OCI-LY1 (cell line): ENCODE results near the gene MPPED1.

Experiments used
- H2AFZ ChIP-seq: fragments of 200-600 bp; sonication (generic), shearing (Covaris generic); 2 replicates; pipeline ENCODE4 v1.6.0; 2014; ENCODE audit warnings: antibody characterized with exemption, mild to moderate bottlenecking, low read length
- H3F3A ChIP-seq: fragments of 200-600 bp; sonication (generic), shearing (Covaris generic); 2 replicates; pipeline ENCODE4 v1.6.0; 2014; ENCODE audit warnings: mild to moderate bottlenecking, antibody characterized with exemption, low read length, moderate library complexity; ENCODE audit not compliant: insufficient read depth
- H3K27ac ChIP-seq: fragments of 200-600 bp; sonication (generic); 2 replicates; pipeline ENCODE4 v1.5.1; 2014; ENCODE audit warnings: low read length, mixed run types, mild to moderate bottlenecking, low read depth; ENCODE audit not compliant: poor library complexity, severe bottlenecking
- H3K27me3 ChIP-seq: fragments of 200-600 bp; sonication (generic); 2 replicates; pipeline ENCODE4 v1.6.0; 2014; ENCODE audit warnings: antibody characterized with exemption, mild to moderate bottlenecking, low read length, moderate library complexity; ENCODE audit not compliant: insufficient read depth
- H3K36me3 ChIP-seq: fragments of 200-600 bp; sonication (generic); 2 replicates; pipeline ENCODE4 v1.6.1; 2014; ENCODE audit warnings: mild to moderate bottlenecking, antibody characterized with exemption, low read length, moderate library complexity, mixed read lengths; ENCODE audit not compliant: insufficient read depth
- H3K4me1 ChIP-seq: fragments of 200-600 bp; sonication (generic); 2 replicates; pipeline ENCODE4 v1.5.1; 2014; ENCODE audit warnings: mild to moderate bottlenecking, low read length, moderate library complexity; ENCODE audit not compliant: insufficient read depth, severe bottlenecking
- H3K4me2 ChIP-seq: fragments of 200-600 bp; sonication (generic), shearing (Covaris generic); 2 replicates; pipeline ENCODE4 v1.6.1; 2014; ENCODE audit warnings: low read length
- H3K4me3 ChIP-seq: fragments of 200-600 bp; sonication (generic); 2 replicates; pipeline ENCODE4 v1.5.1; 2014; ENCODE audit warnings: low read length, low read depth, mild to moderate bottlenecking, mixed read lengths; ENCODE audit not compliant: poor library complexity, severe bottlenecking
- H3K79me2 ChIP-seq: fragments of 200-600 bp; shearing (Covaris generic); 2 replicates; pipeline ENCODE4 v1.6.1; 2016; ENCODE audit warnings: mixed run types, low read length, mixed read lengths; ENCODE audit not compliant: insufficient read depth
- H3K9ac ChIP-seq: fragments of 200-600 bp; sonication (generic), shearing (Covaris generic); 2 replicates; pipeline ENCODE4 v1.6.1; 2014; ENCODE audit warnings: mild to moderate bottlenecking, low read length, mixed read lengths
- H3K9me2 ChIP-seq: fragments of 200-600 bp; sonication (generic), shearing (Covaris generic); 2 replicates; pipeline ENCODE4 v1.6.1; 2014; ENCODE audit warnings: low read depth, mild to moderate bottlenecking, low read length, mixed read lengths
- H3K9me3 ChIP-seq: fragments of 200-600 bp; shearing (Covaris generic); 2 replicates; pipeline ENCODE4 v1.6.1; 2014; ENCODE audit warnings: low read length, mixed read lengths
- H4K20me1 ChIP-seq: fragments of 200-600 bp; sonication (generic), shearing (Covaris generic); 2 replicates; pipeline ENCODE4 v1.6.0; 2016; ENCODE audit warnings: mild to moderate bottlenecking, low read length; ENCODE audit not compliant: insufficient read depth
- CTCF ChIP-seq: fragments of 200-600 bp; sonication (generic), shearing (Covaris generic); IDR thresholded peaks from 2 replicates; pipeline ENCODE4 v1.5.1; 2017; ENCODE audit warnings: mild to moderate bottlenecking, antibody characterized with exemption, low read length, moderate library complexity, mixed read lengths
- EZH2 ChIP-seq: fragments of 200-600 bp; sonication (generic), shearing (Covaris generic); IDR thresholded peaks from 2 replicates; pipeline ENCODE4 v1.8.0; 2017; ENCODE audit warnings: borderline replicate concordance, mixed run types, mild to moderate bottlenecking, antibody characterized with exemption, low read length, moderate library complexity, mixed read lengths

Gene MPPED1

GRCh38 chr22:43395086-43395695, 16.6 kb upstream of the MPPED1 start:
- Histone ChIP-seq H3K9me2 (no peaks in the 10 kb centered on the region), H3K4me3 (no peak overlapping the region), H3K36me3 (no peaks in the 10 kb centered on the region), H4K20me1 (no peaks in the 10 kb centered on the region), H3K27ac (no peak overlapping the region), H3K4me2 (no peak overlapping the region), H2AFZ (no peak overlapping the region), H3F3A (no peaks in the 10 kb centered on the region), H3K4me1 (no peaks in the 10 kb centered on the region), H3K79me2 (no peaks in the 10 kb centered on the region), H3K27me3 (no peaks in the 10 kb centered on the region), H3K9me3 (no peaks in the 10 kb centered on the region), H3K9ac (no peak overlapping the region)
- no peak for TF ChIP-seq CTCF
- no peak for TF ChIP-seq EZH2

DNA sequence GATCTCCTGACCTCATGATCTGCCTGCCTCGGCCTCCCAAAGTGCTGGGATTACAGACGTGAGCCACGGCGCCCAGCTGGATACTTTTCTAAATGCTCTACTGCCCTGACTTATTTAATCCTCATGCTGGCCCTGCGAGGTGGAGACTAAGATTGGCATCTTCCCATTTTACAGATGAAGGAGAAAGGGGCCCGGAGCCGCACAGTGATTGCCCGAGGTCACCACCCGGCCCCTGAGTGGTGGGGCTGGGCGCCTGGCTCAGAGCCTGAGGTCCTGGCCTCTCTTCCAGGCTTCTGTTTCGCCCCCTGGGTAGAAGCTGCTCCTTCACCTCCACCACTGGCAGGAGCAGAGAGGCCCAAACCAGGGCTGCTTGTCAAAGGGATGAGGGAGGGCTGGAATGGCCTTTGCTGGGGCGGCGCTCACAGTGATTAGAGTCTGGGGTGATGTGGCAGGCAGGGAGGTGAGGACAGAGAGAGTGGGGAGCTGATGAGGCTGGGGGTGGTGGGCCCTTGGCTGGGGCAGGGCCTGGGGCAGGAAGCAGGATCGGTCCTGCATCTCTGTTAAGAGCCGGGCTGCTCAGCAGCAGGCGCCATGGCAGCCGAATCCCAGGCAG, 15.4 kb upstream of the MPPED1 start:
- no peak overlapping the region for H3K4me3 ChIP-seq
- no peak for TF ChIP-seq EZH2
- no peak for TF ChIP-seq CTCF
- H2AFZ ChIP-seq: no peak overlapping the region
- H3K79me2 ChIP-seq: no peaks in the 10 kb centered on the region
- H3K27ac ChIP-seq: no peak overlapping the region
- H3K9me2 ChIP-seq: no peaks in the 10 kb centered on the region
- H3K4me1 ChIP-seq: no peaks in the 10 kb centered on the region
- no peak overlapping the region for H3K4me2 ChIP-seq
- H3K36me3 ChIP-seq: no peaks in the 10 kb centered on the region
- H3K9me3 ChIP-seq: no peaks in the 10 kb centered on the region
- H4K20me1 ChIP-seq: no peaks in the 10 kb centered on the region
- no peak overlapping the region for H3K9ac ChIP-seq
- no peaks in the 10 kb centered on the region for H3K27me3 ChIP-seq
- no peaks in the 10 kb centered on the region for H3F3A ChIP-seq

GRCh38 chr22:43396934-43397457, 14.8 kb upstream of the MPPED1 start:
- Histone ChIP-seq H3K4me1 (no peaks in the 10 kb centered on the region), H3K4me3 (no peak overlapping the region), H3K9me2 (no peaks in the 10 kb centered on the region), H2AFZ (no peak overlapping the region), H3K9ac (no peak overlapping the region), H3F3A (no peaks in the 10 kb centered on the region), H3K9me3 (no peaks in the 10 kb centered on the region), H3K79me2 (no peaks in the 10 kb centered on the region), H3K36me3 (no peaks in the 10 kb centered on the region), H3K4me2 (no peak overlapping the region), H3K27me3 (no peaks in the 10 kb centered on the region), H3K27ac (no peak overlapping the region), H4K20me1 (no peaks in the 10 kb centered on the region)
- TF ChIP-seq EZH2 (no peak), CTCF (no peak)
